Stimulated activated CD8-positive, alpha-beta memory T cell treated with anti-CD3 and anti-CD28 coated beads, Interleukin-4, amount 100 ng/mL, for 24 hours (primary cell): ENCODE results near the gene SLC2A3.
A peak's percentile ranks its signal among the peaks of the same experiment; 100 is the strongest.
"Not testable (repeated sequence)": the region's sequence is repeated elsewhere in the genome, so short reads cannot be mapped to it uniquely, and the experiment has no call there.

Source experiments
- DNase-seq: peaks from one replicate; pipeline ENCODE4 v3.0.0-alpha.2; 2020; ENCODE audit warnings: low read depth

Gene SLC2A3

DNA sequence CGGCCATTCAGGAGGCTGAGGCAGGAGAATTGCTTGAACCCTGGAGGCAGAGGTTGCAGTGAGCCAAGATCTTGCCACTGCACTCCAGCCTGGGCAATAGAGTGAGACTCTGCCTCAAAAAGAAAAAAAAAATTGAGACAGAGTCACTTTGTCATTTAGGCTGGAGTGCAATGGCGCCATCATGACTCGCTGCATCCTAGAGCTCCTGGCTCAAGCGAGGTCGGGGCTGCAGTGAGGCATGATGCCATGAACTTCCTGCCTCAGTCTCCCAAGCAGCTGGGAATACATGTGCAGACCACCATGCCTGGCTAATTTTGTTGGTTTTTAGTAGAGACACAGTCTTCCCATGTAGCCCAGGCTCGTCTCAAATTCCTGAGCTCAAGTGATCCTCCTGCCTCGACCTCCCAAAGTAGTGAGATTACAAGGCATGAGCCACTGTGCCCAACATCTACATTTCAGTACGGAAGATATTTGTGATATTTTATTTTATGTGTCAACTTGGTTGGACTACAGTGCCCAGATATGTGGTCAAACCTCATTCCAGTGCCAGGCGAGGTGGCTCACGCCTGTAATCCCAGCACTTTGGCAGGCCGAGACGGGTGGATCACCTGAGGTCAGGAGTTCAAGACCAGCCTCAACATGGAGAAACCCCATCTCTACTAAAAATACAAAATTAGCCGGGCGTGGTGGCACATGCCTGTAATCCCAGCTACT lies 14.4 kb upstream of the SLC2A3 start:
- DNase-seq: not testable (repeated sequence)

DNA sequence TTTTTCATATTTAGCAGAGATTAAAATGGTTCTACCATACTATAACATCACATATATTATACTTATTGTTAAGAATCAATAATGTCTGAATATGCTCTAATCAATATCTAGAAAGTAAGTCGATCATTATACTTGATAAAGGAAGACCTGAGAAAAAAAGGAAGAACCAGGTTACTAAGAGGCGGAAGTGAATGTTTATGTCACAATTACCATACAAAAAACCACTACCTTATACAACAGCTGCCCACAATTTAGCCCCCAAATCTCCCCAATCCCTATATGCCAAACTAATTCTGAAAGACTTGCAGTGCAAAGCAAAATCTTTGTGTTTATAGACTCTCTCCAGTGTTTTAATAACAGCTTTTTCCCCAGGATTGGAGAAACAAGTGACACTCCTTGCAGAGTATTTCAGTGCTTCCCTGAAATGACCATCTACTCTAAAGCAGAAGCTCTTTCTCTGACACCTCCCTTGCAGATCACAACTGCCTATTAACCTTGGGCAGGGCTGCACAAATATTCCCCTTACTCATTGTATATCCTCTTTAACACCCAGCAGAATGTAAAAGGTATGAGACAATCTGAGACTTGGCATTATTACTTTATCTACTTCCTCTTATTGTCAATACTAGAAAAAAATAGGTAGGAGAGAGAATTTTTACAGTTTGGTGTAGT lies 12.7 kb upstream of the SLC2A3 start:
- no peak for DNase-seq

DNA sequence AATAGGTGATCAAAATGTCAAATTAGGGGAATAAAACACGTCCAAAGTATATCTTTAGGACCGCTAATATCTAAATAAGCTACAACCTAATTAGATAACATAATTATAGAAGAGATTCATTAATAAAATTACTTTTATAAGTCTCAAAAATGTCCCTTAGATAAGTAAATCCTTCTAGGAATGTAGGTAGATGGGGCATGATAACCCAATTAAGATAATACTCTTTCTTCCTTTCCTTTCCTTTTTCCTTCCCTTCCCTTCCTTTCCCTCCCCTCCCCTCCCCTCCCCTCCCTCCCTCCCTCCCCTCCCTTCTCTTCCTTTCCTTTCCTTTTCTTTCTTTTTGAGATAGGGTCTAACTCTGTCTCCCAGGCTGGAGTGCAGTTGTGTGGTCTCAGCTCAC lies 11.0 kb upstream of the SLC2A3 start:
- no peak for DNase-seq

DNA sequence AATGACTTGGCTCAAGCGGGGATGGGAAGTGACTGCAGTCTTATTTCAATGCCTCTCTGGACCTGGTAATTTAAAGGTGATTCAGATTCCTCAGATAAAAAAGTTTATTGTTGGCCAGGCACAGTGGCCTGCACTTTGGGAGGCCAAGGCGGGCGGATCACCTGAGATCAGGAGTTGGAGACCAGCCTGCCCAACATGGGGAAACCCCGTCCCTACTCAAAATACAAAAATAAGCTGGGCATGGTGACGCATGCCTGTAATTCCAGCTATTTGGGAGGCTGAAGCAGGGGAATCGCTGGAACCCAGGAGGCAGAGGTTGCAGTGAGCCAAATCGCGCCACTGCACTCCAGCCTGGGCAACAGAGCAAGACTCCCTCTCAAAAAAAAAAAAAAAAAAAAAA lies 8.8 kb upstream of the SLC2A3 start:
- not testable (repeated sequence) for DNase-seq

DNA sequence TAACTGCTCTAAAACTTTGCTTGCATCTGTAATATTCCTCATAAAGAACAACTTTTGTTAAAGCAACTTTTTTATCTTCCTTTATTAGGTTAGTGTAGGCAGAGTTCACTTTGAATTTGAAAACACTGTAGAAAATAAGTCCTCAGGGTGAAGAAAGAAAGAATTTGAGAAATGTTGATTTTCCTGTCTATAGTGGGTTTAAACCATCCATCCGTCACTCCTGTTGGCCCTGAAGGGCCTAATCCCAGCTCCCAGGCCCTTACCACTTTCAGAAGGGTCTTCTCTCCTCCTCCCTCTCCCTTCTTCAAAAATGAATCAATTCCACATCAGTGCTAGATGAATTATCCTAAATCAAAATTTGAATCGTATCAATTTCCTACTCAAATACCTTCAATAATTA lies 4.9 kb upstream of the SLC2A3 start:
- DNase-seq: no peak

DNA sequence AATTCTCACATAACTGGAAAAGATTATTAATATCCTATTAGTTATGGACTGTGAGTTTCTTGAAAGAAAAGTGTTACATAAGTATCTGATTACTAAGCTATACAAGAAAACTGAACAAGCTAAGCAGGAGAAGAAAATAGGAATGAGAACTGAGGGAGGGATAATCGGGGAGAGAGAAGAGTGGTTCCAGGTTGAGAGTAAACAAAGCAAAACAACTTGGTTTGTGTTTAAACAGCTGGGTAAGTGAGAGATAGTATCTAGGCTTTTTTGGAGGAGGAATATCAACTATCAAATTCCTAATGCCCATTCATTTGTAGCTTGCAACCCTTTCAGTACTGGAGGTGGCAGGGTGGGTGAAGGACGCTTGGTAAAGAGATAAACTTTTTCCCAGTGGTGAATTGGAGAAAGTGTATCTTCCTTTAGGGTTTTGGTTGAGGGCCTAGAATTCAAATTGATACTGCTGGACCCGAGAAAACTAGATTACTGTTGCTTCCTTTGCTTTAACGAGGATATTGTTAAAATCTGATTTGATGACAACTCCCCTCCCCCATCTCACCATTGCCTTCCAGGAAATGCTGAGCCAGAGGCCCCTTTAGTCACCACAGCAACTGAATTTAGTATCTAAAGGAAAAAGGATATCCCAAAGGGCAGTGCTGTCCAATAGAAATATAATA lies 2.0 kb upstream of the SLC2A3 start:
- no peak for DNase-seq

DNA sequence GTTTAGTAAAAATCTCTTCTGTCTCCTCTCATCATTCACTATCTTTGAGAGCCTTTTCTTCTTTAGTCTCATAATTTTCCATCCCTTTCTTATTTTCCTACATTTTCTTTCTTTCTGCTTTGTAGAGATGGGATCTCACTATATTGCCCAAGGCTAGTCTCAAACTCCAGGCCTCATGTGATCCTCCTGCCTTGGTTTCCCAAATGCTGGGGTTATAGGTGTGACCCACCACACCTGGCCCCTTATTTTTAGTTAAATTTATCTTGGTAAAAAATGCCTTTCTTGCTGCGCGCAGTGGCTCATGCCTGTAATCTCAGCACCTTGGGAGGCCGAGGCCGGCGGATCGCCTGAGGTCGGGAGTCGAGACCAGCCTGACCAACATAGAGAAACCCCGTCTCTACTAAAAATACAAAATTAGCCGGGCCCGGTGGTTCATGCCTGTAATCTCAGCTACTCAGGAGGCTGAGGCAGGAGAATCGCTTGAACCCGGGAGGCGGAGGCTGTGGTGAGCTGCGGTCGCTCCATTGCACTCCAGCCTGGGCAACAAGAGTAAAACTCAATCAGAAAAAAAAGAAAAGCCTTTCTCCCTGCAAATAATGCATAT lies 996 bp downstream of the SLC2A3 start:
- no peak for DNase-seq

DNA sequence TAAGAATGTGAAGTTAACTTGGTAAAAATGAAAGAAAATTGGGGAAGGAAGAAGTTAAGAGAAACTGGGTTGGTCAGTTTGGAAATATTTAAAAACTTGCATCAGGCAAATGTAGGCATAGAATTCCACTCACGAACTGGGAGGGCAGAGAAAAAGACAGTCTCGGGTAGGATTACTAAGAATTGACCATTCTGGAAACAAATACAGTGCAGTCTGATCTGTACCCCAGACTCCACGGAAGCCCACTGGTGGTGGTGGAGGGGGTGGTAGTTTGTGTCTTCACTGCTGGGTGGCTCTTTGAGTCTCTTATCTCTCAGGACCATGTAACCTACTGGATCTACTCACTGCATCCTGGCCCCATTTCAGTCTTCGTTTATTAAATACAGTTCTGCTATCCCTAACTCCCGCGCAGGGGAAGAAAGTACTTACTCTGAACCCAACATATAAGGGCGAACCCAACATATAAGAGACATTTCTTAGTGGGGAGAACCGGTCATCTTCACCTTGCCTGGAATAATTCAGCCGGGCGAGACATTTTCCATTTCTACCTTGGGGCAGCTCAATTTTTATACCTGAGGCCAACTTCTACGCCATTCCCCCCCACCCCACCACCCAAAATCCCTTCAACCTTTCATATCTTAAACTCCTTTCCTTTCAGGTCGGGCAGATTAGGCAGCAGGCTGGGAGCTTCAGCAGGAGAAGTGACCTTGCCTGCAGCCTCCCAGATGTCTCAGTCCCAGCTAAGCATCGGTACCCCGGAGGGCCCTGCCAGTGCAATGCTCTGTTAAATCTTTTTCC lies 1.7 kb downstream of the SLC2A3 start:
- no peak for DNase-seq

DNA sequence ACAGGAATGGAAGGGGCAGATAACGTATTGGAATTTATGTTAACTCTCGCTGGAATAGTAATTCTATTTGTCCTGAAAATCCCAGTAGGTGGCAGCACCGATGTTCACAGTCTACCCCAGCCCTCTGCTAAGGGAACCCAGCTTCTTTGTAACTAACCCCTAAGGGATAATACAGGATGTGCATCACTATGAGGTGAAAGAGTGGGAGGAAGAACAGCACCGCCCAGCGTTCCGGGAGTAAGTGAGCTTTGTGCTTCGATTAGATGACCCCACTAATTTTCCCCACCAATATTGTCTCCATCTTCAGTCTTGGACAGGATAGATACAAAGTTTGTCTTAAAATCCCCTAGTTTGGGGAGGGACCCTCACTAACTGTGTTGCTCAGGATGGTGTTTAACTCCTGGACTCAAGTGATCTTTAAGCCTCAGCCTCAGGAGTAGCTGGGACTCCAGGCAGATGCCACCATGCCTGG lies 2.7 kb downstream of the SLC2A3 start:
- DNase-seq: peak; percentile 46

DNA sequence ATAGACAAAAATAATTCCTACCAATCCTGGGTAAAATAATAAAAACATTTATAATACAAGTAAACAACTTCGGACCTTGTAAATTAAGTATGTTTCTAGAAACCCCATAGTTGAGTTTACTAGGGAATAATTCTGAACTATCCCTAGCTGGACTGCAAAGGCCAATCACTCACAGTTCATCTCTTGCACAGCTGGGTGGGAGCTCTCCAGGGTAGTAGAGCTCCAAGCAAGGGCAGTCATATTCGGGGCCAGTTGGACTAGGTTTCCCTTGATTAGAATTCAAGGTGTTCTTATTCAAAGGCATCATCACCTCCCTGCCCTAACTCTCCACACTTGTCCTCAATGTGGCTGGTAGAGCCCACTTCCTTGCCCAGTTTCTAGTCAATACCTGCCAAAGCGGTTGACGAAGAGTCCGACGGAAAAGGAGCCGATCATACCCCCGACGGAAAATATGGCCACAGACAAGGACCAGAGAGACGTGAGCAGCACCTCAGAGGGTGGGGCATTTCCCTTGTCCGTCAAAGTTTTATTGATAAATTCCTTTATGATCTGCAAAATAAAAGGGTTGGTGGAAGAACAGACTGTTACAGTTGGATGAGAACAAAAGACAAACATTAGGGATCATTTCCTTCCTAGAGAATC lies 3.3 kb downstream of the SLC2A3 start:
- DNase-seq: not testable (repeated sequence)

DNA sequence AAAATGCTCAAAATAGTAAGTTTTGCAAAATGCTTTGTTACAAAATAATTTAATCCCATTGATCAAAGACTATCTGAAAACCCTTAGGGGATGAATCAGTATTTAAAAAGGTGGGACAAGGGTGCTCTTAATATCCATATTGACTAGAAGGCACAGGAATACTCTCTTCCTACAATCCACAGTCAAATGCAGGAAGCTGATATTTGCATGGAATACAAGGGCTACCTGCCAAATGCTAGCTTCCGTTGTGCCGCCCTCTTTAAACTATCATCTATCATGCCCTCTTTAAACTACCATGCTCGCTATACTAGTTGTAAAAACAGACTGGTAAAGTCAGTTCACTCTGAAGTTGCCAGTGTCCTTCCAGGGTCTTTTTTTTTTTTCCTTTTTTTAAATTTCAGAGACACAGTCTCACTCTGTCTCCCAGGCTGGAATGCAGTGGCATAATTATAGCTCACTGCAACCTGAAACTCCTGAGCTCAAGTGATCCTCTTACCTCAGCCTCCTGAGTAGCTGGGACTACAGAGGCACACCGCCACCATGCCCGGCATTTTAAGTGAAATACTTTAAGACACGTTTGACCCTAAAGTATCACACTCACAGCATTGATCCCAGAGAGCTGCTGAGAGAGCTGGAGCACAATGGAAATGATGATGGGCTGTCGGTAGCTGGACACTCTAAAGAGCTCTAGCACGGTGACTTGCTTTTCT lies 6.7 kb downstream of the SLC2A3 start:
- DNase-seq: no peak

DNA sequence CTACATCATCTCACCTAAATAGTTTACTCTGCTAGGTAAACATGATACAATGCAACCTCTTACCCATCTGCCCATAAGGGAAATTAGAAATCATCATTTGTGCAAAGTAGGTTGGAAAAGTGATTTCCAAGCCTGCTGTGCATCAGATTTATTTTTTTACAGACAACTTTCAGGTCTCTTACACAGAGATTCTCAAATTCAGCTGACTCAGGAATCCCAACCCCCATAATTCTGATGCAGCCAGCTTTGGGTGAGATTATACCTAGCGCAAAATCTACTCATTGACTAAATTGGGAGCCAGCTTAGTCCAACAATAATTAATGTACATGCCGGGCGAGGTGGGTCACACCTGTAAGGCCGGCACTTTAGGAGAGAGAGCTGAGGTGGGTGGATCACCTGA lies 8.5 kb downstream of the SLC2A3 start:
- DNase-seq: no peak

DNA sequence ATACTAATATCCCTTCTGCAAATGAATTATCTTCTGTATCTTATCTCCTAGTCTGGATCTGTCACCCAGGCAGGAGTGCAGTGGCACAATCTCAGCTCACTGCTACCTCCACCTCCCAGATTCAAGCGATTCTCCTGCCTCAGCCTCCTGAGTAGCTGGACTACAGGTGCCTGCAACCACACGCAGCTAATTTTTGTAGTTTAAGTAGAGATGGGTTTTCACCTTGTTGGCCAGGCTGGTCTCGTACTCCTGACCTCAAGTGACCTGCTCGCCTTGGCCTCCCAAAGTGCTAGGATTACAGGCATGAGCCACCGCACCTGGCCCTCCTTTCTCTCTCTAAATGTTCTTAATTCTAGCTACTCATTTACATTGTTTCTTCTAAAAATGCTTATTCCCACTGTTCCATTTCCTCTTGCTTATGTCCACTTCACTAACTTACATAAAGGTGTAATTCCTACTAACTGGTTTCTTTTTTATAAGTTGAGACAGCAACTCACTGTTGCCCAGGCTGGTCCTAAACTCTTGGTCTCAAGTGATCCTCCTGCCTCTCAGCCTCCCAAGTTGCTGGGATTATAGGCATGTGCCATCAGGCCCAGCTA lies 9.8 kb downstream of the SLC2A3 start:
- not testable (repeated sequence) for DNase-seq

DNA sequence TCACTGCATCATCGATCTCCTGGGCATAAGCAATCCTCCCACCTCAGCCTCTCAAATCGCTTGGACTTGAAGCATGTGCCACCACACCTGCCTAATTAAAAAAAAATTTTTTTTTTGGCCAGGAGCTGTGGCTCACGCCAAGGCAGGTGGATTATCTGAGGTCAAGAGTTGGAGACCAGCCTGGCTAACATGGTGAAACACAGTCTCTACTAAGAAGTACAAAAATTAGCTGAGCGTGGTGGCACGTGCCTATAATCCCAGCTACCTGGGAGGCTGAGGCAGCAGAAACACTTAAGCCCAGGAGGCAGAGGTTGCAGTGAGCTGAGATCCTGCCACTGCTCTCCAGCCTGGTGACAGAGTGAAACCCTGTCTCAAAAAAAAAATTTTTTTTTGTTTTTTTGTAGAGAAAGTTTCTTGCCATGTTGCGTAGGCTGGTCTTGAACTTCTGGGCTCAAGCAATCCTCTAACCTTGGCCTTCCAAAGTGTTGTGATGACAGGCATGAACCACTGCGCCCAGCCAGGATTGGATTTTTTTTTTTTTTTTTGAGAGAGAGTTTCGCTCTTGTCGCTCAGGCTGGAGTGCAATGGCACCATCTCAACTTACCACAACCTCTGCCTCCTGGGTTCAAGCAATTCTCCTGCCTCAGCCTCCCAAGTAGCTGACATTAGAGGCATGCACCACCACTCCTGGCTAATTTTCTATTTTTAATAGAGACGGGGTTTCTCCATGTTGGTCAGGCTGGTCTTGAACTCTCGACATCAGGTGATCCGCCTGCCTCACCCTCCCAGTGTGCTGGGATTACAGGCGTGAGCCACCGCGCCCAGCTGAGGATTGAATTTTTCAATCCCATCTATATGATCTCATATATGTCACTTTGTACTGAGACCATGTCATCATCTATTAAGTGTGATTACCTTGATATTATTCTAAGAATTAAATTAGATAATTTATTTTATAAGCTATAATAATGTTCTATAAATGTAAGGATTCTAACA lies 12.4 kb downstream of the SLC2A3 start:
- no peak for DNase-seq

DNA sequence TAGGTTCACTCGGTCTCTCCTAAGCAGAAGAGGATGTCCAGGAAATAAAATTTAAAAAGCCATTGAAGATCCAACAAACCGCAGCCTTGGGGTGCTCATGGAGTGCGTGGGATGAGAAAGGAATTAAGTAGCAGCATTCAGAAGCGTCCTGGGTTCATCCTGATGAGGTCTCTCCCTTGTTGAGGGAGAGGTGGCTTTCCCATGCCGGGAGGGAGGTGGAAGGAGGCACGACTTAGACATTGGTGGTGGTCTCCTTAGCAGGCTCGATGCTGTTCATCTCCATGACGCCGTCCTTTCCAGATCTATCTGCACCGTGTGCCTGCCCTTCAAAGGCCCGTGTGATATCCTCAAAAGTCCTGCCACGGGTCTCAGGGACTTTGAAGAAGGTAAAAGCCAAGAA lies 14.8 kb downstream of the SLC2A3 start:
- not testable (repeated sequence) for DNase-seq

DNA sequence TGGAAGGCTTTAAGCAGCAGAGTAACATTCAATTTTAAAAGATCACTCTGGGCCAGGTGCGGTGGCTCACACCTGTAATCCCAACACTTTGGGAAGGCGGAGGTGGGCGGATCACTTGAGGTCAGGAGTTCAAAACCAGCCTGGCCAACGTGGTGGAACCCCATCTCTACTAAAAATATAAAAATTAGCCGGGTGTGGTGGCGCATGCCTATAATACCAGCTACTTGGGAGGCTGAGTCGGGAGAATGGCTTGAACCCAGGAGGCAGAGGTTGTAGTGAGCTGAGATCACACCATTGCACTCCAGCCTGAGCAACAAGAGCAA lies 17.8 kb downstream of the SLC2A3 start:
- not testable (repeated sequence) for DNase-seq

DNA sequence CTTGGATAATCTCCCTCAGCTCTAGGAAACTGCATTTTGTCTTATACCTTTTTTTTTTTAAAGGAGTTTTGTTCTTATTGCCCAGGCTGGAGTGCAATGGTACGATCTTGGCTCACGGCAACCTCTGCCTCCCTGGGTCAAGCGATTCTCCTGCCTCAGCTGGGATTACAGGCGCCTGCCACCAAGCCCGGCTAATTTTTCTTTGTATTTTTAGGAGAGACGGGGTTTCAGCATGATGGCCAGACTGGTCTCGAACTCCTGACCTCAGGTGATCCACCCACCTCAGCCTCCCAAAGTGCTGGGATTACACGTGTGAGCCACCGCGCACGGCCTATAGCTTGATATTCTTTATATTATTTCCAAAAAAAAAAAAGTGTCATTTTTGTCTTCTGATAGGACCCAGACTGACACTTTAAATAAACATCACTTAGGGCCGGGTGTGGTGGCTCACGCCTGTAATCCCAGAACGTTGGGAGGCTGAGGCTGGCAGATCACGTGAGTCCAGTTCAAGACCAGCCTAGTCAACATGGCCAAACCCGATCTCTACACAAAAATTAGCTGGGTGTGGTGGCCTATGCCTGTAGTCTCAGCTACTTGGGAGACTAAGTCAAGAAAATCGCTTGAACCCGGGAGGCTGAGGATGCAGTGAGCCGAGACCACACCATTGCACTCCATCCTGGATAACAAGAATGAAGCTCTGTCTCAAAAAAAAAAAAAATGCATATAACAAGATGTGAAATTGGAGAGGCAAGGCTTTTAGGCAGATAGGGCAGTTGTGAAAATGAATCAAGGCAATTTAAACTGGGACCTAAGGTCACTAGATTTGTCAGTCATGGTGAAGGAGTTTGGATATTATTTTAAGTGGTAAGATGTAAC lies 18.4 kb downstream of the SLC2A3 start:
- DNase-seq: no peak

DNA sequence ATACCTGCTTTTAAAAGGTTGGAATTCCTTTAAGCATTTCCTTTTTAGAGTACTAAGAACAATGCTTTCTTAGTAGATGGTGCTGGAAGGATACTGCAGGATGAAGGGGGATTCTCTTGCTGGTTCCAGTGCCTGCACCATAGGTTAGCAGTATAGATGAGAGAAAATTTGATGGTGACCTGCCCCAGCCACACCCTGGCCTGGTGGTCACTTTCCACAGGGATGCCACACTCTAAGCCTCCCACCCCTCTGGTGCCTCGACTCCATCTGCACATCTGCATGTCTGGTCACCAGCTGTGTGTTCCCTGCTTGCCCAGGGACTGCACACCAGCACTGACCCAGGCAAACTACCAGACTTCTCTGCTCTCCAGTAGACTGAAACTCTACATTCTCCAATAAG lies 19.1 kb downstream of the SLC2A3 start:
- DNase-seq: no peak
